NCI-H1105 treated with DMSO at 0.1 percent for 48 hours (cell line): ENCODE results near the gene FREM1.
A peak's percentile ranks its signal among the peaks of the same experiment; 100 is the strongest.
"Not testable (repeated sequence)": the region's sequence is repeated elsewhere in the genome, so short reads cannot be mapped to it uniquely, and the experiment has no call there.

Experiments
- DNase-seq: peaks from one replicate; lab custom pipeline; 2025; lab: John Stamatoyannopoulos, UW

Gene FREM1, protein sequence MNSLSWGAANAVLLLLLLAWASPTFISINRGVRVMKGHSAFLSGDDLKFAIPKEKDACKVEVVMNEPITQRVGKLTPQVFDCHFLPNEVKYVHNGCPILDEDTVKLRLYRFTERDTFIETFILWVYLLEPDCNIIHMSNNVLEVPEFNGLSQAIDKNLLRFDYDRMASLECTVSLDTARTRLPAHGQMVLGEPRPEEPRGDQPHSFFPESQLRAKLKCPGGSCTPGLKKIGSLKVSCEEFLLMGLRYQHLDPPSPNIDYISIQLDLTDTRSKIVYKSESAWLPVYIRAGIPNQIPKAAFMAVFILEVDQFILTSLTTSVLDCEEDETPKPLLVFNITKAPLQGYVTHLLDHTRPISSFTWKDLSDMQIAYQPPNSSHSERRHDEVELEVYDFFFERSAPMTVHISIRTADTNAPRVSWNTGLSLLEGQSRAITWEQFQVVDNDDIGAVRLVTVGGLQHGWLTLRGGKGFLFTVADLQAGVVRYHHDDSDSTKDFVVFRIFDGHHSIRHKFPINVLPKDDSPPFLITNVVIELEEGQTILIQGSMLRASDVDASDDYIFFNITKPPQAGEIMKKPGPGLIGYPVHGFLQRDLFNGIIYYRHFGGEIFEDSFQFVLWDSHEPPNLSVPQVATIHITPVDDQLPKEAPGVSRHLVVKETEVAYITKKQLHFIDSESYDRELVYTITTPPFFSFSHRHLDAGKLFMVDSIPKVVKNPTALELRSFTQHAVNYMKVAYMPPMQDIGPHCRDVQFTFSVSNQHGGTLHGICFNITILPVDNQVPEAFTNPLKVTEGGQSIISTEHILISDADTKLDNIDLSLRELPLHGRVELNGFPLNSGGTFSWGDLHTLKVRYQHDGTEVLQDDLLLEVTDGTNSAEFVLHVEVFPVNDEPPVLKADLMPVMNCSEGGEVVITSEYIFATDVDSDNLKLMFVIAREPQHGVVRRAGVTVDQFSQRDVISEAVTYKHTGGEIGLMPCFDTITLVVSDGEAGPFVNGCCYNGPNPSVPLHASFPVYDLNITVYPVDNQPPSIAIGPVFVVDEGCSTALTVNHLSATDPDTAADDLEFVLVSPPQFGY (N-terminal part only)

DNA sequence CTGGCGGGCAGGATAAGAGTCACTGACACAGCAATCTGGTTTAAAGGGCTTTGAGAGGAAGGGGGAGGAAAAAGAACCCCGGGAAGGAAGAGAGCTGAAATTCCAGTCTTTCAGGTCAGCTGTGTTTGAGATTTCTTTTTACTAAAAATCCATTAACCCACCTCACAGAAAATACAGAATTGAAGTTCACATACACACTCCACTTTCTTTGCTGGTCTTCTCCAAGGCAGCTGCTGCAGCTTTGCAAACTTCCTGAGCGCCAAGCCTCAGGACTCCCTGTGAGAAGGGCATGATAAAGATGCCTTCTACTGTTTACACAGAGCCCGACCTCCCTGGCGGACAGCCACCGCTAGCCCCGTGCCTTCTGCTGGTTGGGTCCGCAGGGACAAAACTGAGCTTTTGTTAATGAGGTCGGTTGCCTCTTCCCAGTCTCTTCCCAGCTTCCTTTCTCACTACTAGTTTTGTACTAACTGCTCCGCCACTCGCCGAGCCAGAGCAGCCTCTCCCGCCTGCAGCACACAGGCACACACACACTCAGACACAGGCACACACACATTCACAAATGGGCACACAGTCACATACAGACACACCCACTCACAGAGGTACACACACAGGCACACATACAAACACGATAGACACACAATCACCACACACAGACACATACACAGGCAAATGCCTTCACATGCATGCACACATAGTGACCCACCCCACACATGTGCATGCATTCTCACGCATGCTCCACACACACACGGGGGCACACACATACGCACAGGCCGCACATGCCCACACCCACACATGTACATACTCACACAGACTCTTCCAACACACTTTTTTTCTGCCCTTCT, at the start of gene FREM1:
FREM1 (minus strand) TSS at position 468 of the 845 bp plus-strand sequence. CDS start 41,451 bp downstream, outside the sequence.
- DNase-seq: peak; percentile 78

DNA sequence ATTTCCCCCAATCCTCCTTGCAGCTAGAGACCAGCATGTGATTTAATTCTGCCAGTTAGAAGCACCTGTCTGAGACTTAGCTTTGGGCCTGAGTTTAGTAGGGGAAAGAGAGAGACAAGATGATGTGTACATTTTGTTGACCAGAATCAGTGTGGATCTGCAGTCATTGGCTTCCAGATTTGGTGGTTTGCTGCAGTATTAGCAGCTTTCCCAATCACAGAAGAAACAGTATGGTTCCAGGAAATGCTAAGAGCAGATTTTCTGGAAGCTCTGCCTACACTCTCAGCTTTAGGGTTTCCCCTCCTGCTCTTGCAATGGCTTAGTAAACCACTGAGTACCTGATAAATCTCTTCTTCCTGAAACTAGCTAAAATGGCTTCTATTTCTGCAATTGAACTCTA, 48.8 kb upstream of the FREM1 start:
- no peak for DNase-seq

DNA sequence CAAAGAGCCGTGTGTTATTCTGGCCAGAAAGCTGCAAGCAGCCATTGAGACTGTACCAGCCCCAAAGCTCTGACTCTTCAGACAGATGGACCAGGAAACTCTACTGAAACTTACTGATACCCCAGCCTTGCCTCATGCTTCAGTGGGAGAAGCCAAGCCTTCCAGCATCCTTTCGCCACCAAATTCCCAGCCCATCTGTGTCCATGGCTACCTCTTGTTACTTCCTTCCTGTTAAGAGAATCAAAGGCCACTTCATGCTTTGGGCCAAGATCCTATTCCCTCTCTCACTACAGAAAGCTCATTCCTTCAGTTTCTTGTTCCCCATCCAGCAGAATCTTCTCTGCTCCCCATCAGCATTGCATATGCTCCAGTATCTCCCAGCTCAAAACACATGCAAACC, 46.9 kb upstream of the FREM1 start:
- DNase-seq: no peak

DNA sequence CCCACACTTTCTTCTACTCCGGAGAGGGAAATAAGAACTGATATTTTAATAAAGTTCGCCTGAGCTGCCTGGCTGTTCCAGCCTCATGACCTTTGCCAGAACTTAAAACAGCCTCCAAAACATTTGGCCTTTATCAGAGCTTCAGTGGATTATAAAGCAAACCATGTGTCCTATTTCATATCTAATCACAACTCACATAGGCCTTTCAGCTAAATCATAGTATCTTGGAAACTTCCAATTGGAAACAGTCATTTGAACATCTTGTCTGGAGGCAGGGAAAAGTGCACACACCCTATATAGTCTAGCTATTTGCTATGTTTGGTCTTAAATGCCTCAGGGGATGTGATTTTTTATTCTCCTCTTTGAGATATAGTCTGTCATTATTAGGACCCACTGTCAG, 46.0 kb upstream of the FREM1 start:
- DNase-seq: no peak

DNA sequence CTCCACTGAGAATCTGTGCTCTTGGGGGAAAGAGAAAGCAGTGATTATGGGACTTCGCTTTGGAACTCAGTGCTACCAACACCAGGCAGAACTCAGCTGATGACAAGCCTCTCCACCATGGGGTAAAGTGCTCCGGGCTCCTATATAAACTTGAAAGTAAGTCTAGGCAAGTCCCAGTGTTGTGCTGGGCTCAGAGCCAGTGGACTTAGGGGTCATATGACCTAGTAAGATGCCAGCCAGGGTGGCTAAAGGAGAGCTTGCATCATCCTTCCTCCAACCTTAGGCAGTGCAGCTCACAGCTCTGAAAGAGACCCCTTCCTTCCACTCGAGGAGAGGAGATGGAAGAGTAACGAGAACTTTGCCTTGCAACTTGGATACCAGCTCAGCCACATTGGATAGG, 35.1 kb upstream of the FREM1 start:
- DNase-seq: no peak

DNA sequence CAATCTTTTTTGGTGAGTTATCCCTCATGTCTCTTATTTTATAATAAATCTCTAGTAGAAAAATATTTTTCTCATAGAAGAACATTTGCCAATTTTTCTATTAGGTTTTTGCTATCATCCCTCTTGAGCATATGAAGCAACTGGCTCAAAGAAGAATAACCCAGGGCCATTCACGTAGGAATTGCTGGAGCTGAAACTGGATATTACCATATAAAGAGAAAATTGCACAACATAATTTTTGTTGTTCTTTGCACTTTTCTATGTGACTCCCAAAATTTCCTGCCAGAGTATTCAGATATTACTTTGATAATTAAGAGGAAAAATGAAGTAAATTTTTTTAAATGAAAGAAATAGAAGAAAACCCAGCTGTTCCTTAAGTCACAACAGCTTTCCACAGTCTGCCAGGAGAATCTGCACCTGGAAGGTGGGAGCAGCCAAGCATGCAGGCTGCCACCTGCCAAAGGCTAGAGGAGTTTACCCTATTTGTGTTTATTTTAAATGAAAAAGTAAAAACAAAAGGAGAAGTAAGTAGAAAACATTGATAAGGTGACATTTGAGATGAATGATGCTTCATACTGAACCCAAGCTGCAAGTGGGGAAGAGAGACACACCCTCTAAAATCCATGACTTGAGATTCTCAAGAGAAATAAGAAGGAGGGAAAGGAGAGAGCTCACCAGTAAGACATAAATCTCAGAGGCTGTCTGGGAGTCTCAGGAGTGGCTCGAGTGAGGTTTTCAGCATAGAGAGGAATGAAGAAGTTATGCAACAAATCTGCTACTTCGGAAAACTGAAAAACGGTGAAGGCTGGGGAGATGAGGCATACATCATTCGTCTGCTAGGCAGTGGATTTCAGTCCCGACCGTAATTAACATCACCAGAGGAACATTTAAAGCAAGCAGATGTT, 31.5 kb upstream of the FREM1 start:
- DNase-seq: peak; percentile 75

DNA sequence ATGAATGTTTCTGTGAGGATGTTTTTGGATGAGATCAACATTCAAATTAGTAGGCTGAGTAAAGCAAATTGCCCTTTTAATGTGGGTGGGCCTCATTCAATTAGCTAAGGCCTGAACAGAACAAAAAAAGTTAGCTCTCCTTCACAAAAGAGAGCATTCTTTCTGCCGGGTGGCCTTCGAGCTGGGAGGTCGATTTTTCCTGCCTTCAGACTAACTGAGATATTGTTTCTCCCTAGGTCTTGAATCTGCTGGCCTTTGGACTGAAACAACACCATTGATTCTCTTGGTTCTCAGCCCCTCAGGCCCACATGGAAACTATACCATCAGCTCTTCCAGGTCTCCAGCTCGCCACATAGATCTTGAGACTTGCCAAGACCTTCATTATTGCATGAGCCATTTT, 29.1 kb upstream of the FREM1 start:
- DNase-seq: no peak

DNA sequence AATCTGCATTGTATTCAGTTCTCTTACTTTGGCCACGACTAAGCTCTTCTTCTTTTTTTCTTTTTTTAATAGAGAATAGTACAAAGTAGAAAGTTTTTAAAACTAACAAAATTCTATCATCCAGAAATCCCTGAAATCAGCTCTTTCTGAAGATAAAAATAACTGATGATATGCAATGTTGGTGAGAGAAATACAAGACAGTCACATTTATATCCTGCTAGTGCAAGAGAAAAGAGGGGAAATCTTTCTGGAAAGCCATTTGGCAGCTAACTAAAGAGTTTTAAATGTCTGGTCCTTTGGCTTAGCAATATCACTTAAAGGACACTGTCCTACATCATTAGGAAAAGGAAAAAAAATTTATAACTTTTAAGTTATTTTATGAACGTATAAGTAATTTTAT, 27.0 kb upstream of the FREM1 start:
- DNase-seq: no peak

DNA sequence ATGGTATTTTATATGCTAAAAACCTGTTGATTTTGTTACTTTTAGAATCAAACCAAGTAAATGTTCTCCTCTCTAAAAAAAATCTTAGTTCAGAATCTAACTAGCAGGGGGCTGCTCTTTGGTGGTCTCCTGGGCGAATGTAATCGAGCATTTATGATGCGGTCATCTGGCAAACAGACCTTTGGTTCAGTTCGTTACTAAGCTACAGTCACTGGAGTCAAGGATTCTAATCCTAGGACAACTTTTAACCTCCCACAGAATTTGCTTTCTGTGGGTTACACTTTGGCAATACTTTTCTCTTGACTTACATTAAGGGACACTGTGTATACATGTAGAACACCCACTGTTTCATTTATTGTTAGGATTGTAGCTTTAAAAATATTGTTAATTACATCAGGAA, 26.3 kb upstream of the FREM1 start:
- no peak for DNase-seq

DNA sequence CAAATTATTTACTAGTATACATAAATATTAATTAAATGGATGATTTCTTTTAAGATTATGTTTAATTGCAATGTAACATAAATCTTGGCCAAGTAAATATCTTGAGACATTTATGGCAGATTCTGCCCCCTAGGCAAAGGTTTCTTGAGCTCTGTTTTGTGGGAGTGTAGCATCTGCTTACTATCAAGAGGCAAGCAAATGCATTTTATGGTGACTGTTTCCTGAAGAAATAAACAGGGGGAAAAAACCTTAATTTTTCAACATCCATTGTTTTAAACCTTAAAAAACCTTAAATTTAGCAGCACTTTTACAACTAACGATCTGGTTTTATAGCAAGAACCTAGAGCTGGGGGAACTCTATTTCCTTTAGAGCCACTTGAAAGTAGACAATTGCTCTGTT, 25.7 kb upstream of the FREM1 start:
- peak; percentile 75 for DNase-seq

DNA sequence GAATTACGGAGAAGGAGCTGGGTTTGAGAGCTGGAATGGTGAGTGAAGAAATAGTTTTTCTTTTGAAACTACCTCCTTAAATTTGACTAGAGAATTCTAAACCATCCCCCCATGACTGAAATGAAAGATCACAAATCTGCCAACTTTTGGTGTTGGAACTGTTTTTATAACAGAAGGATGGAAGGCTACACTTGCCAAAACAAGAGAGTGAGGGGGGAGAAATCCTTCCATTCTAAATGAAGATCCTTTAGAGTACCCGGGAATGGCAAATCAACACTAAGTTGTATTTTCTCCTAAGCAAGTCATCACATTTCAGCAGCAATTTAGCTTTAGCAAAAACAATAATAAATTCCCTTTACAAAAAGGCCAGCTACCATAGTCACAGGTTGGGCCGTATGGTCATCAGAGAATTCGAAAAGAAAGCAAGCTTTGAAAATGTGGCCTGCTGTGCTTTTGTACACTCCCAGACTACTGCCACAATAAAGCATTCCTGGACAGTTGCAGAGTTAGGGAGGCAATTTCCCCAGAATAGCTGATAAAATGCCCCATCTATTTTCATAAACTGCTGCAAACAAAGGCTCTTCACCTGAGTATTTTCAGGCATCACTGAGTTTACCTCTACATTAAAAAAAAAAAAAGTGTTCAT, 25.0 kb upstream of the FREM1 start:
- peak; percentile 38 for DNase-seq

DNA sequence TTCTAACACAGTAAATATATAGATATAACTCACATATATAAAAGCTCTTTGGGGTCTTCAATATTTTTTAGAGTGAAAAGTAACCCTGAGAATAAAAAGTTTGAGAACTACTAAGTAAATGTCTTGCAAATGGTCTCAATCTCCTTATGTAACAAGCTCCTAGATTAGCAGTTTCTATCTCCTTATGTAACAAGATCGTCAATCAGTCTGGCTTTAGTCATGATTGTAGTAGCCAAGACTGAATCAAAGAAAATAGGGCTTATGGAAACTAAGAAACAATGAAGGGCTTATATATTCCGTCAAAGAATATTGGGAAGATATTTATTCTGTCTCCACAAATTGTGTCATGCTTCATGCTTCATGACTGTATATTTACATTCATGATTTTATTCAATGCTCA, 22.4 kb upstream of the FREM1 start:
- DNase-seq: no peak

DNA sequence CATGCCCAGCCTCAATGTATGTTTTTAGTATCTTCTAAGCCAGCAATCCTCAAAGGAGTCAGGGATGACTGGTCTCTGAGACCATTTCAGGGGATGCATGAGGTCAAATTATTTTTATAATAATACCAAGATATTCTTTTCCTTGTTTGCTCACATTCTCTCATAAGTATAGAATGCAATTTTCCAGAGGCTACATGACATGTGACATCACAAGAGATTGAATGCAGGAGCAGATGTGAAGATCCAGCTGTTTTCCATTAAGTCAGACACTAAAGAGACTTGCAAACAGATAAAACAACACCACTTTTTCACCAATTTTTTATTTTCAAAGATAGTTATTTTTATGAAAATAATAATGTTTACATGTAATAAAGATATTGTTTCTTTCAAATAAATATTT, 22.0 kb upstream of the FREM1 start:
- no peak for DNase-seq

DNA sequence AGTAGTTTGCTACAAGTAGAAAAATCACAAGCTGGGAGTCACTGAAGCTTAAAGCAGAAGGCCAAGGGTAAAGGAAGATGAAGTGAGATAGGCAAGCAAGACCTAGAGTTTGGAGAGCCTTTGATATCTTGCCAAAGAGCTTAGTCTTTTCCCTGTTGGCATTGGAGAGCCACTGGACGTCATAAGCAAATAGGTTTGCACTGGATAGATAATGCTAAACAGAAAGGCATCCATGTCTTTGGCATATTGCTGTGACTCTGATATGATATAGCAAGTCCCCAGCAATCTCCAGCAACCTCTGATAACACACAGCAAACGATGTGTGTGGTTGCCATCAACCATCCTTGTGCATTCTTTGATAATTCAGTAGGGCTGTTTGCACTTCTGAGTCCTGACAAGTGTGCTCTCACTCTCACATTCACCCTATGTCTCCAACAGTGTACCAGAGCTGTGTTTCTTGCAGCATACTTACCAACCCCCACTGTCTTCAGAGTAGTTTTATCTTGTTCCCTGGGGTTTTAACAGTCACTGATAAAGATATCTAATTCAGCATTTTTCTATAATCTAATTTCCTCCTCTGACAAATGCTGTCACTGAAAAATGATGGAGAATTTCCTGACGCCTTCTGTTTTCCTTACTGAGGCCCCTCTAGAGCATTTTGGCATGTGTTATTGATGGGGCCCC, 16.9 kb upstream of the FREM1 start:
- no peak for DNase-seq

DNA sequence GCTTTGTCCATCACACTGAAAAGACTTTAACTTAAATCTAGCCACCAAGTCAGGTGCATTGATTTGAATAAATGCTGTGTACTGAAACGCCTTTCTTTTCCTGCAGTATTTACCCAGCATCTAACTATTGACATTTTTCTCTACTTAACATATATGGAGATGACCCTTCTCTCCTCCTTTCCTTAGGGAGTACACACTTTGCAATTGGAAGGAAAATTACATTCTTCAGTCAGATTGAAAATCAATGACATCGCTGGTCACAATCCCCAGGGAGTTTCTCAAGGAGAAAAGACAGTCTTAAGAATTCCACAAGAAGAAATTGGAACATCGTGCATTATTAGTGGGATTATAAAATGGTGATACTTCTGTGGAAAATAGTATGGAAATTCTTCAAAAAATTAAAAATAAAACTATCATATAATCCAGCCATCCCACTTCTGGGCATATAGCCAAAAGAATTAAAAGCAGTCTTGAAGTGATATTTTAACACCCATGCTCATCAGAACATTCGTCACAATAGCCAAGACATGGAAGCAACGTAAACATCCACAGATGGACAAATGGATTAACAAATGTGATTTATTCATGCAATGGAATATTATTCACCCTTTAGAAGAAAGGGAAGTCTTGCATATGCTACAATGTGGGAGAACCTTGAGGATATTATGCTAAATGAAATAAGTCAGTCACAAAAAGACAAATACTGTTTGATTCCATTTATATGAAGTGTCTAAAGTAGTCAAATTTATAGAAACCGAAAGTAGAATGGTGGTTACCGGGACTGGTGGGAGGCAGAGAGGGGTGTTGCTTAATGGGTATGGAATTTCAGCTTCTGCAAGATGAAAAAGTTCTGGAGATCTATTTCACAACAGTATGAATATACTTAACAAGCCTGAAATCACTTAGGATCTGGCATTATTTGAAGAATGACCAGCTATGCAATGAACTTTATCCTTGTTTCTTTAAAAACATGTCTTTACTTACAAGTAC, 14.3 kb upstream of the FREM1 start:
- no peak for DNase-seq

DNA sequence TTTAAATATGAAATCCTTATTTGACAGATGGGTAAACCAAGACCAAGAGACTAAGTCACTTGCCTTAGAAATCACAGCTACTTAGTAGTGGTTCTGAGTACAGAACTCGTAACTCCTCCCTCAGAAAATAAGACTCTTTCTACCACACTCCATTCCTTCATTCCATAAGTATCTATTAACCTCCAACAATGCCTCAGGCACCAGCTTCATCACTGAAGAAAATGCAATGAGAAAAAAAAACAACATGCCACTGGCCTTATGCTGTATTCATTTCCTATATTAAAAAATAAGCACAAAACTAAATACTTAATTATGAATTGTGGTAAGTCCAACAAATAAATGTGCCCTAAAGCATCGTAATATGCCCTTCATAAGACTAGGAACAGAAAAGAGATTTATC, 13.5 kb upstream of the FREM1 start:
- no peak for DNase-seq

DNA sequence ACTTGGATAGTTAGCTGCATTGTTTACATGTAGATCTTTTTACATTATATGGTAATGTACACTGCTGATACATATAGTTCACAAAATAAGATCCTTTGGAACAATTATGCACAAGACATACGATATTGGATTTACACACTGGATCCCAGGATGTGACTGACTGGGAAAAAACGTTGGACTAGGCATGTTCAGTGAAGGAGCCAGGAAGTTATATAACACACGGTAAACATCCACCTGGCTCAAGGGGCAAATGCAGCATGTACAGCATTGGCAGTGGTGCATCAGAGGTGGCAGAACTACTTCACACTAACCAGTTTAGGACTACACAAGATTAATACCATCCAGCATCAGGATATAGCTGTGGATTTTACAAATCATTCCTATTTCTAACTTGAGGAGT, 10.6 kb upstream of the FREM1 start:
- not testable (repeated sequence) for DNase-seq

DNA sequence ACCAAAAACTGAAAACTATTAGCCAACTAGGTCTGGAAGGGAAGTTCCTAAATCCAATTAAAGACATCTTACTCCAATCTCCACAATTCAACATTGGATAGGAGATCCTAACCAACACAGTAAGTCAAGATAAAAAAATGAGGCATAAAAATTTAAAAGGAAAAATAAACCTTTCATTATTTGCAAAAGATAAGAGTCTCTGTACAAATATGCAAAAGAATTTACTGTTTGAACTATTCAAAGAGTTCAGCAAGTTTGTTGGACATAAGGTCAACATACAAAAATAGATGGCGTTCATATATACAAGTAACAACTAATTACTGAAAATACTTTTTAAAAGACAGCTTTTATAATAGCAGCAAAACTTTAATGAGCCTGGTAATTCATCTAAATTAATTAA, 3.1 kb upstream of the FREM1 start:
- DNase-seq: no peak
